K562 (cell line): ENCODE results near the gene SPECC1L.

Experiments used
- CEBPG ChIP-seq, 3 experiments: fragments of 200-800 bp in 1 of 3; sonication (Bioruptor generic) in 1 of 3; sonication (generic) in 1 of 3; formaldehyde crosslinking in 1 of 3; IDR thresholded peaks in 2 of 3; conservative IDR thresholded peaks in 1 of 3; 2 replicates each; pipeline versions ENCODE4 v1.6.1 to v1.8.0; 2016 to 2022; ENCODE audit warnings: missing compliant biosample characterization in 2 of 3, missing genetic modification characterization in 2 of 3, mild to moderate bottlenecking in 1 of 3, missing genetic modification reagents in 1 of 3
- TEAD1 ChIP-seq, 2 experiments: fragments of 450-650 bp in 1 of 2; sonication (generic) in 1 of 2; formaldehyde crosslinking; IDR thresholded peaks; 2 replicates each; pipeline versions ENCODE4 v1.4.0 to v1.8.0; 2020 to 2022; ENCODE audit warnings: mild to moderate bottlenecking in 2 of 2, missing genetic modification reagents in 1 of 2
- YY1 ChIP-seq, 3 experiments: IDR thresholded peaks; 2 replicates each; pipeline ENCODE4 v1.6.1; 2011; ENCODE audit warnings: low read length in 2 of 3, mild to moderate bottlenecking in 2 of 3, moderate library complexity in 2 of 3, borderline replicate concordance in 1 of 3, control low read depth in 1 of 3, low read depth in 1 of 3; ENCODE audit not compliant: insufficient read depth in 3 of 3, insufficient replicate concordance in 2 of 3, control insufficient read depth in 1 of 3, insufficient read length in 1 of 3; ENCODE audit errors: extremely low read depth in 1 of 3
- ZFP30 ChIP-seq: fragments of 250-450 bp; sonication (Bioruptor Pico); IDR thresholded peaks from 2 replicates; pipeline ENCODE4 v1.8.0; 2022; ENCODE audit warnings: moderate library complexity, mild to moderate bottlenecking, inconsistent platforms, borderline replicate concordance
- ZNF282 ChIP-seq: sonication (generic); formaldehyde crosslinking; IDR thresholded peaks from 2 replicates; pipeline ENCODE4 v1.8.1; 2023; ENCODE audit warnings: missing genetic modification reagents
- TF ChIP-seq, protein P1 (sequence below): sonication (generic); formaldehyde crosslinking; IDR thresholded peaks from 2 replicates; pipeline ENCODE4 v1.9.0; 2022; ENCODE audit warnings: mild to moderate bottlenecking, missing genetic modification reagents
- TF ChIP-seq, protein P2 (sequence below), 3 experiments: IDR thresholded peaks in 2 of 3; conservative IDR thresholded peaks in 1 of 3; 2 replicates each; pipeline ENCODE4 v1.5.1; 2011 to 2012; ENCODE audit warnings: low read length in 3 of 3, mild to moderate bottlenecking in 3 of 3, control low read depth in 2 of 3, improper control_type of control experiment in 1 of 3, inconsistent platforms in 1 of 3, low read depth in 1 of 3, mixed read lengths in 1 of 3, moderate library complexity in 1 of 3; ENCODE audit not compliant: insufficient read depth in 2 of 3

DNA sequence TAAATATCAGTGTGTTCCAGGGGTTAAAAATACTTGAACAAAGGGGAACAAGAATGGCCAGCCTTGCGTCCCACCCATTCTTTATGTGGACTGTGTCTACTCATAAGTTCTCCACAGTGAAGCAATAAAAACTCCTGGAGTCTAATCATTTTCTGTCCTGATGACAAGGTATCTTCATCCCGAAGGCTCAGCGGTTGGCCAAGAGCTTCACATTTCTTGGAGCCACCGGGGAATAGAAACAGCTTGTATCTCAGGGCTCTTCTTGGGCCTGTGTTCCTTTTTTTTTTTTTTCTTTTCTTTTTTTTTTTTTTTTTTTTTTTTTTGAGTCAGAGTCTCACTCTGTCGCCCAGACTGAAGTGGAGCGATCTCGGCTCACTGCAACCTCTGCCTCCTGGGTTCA, 119.9 kb downstream of the SPECC1L start:
- TF ChIP-seq, protein P1, sequence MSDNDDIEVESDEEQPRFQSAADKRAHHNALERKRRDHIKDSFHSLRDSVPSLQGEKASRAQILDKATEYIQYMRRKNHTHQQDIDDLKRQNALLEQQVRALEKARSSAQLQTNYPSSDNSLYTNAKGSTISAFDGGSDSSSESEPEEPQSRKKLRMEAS = no peak
- TF ChIP-seq ZNF282 (CRISPR knock-in tag) (no peak), YY1 (IDR thresholded peaks at IDR 0.05; ENCODE audit: borderline replicate concordance in 1 of 3, control insufficient read depth in 1 of 3, extremely low read depth in 1 of 3, insufficient read depth in 3 of 3, insufficient read length in 1 of 3, insufficient replicate concordance in 2 of 3, low read depth in 1 of 3, low read length in 2 of 3) (no peak), ZFP30 (CRISPR knock-in tag) (no peak), TEAD1 (CRISPR knock-in tag; IDR thresholded peaks at IDR 0.05) (no peak), CEBPG (CRISPR knock-in tag; IDR thresholded peaks at IDR 0.05) (no peak), CEBPG (tag; conservative IDR thresholded peaks at IDR 0.05 in 1 of 2, IDR thresholded peaks at IDR 0.05 in 1 of 2) (no peak)
- TF ChIP-seq, protein P2, sequence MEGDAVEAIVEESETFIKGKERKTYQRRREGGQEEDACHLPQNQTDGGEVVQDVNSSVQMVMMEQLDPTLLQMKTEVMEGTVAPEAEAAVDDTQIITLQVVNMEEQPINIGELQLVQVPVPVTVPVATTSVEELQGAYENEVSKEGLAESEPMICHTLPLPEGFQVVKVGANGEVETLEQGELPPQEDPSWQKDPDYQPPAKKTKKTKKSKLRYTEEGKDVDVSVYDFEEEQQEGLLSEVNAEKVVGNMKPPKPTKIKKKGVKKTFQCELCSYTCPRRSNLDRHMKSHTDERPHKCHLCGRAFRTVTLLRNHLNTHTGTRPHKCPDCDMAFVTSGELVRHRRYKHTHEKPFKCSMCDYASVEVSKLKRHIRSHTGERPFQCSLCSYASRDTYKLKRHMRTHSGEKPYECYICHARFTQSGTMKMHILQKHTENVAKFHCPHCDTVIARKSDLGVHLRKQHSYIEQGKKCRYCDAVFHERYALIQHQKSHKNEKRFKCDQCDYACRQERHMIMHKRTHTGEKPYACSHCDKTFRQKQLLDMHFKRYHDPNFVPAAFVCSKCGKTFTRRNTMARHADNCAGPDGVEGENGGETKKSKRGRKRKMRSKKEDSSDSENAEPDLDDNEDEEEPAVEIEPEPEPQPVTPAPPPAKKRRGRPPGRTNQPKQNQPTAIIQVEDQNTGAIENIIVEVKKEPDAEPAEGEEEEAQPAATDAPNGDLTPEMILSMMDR (IDR thresholded peaks at IDR 0.05 in 2 of 3, conservative IDR thresholded peaks at IDR 0.05 in 1 of 3; ENCODE audit: insufficient read depth in 2 of 3, low read depth in 1 of 3, low read length in 3 of 3) = no peak
